Measurements from ENCODE around the gene C1orf74. TPM values are rescaled to one million over a fixed set of nuclear protein-coding genes. Genes with fewer than 3 reads are reported as not detected.

Gene C1orf74
- total RNA-seq: 2.9 and 4.1 TPM in 2 replicates

DNA sequence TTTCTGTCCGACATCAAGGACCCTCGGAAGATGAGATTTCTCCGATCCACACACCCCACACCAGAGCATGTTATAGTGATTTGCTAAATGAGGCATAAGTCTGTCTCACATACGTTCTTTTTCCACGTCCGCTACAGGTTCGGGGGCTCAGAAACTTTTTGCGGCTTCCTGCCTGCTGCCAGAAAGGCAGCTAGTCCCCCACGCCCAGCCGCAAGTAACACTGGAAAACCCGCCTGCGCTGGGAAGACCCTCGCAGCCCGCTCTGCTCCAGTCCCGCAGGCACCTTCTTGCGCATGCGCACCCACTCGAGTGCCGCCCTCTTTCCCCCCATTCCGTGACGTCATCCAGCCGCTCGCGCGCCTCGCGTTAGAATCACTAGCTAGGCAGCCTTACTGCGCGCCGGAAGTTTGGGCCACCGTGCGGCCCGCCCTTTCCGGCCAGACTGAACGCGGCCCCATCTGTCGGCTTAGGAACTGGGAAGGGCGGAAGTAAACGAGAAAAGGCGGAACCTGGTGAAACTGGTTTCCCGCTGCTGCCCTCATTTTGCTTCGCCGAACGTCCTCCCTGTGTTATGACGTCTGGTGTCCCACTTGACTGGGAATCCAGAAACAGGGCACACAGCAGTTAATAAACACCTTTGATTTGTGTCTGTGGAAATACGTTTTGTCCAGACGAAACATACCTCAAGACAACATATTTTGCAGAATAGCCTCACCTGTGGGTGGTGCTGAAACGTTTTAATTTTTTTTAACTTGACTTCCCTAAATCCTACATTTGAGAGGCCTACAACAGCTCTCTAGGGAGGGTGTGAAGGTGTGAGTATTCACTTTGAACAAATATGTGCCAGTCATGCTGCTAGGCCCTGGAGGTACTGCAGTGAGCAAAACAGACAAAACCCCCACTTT lies at the start of gene C1orf74:
Gene C1orf74 (minus strand): TSS at position 295 of the 905 bp plus-strand sequence. CDS start 925 bp downstream, outside the sequence.

GRCh38 chr1:209827384-209828262 lies 43.3 kb upstream of the C1orf74 start, which contains the start of gene UTP25:
Gene UTP25, plus strand, starts transcription at chr1:209827972. Its CDS starts 92 bp downstream, at chr1:209828064.

DNA sequence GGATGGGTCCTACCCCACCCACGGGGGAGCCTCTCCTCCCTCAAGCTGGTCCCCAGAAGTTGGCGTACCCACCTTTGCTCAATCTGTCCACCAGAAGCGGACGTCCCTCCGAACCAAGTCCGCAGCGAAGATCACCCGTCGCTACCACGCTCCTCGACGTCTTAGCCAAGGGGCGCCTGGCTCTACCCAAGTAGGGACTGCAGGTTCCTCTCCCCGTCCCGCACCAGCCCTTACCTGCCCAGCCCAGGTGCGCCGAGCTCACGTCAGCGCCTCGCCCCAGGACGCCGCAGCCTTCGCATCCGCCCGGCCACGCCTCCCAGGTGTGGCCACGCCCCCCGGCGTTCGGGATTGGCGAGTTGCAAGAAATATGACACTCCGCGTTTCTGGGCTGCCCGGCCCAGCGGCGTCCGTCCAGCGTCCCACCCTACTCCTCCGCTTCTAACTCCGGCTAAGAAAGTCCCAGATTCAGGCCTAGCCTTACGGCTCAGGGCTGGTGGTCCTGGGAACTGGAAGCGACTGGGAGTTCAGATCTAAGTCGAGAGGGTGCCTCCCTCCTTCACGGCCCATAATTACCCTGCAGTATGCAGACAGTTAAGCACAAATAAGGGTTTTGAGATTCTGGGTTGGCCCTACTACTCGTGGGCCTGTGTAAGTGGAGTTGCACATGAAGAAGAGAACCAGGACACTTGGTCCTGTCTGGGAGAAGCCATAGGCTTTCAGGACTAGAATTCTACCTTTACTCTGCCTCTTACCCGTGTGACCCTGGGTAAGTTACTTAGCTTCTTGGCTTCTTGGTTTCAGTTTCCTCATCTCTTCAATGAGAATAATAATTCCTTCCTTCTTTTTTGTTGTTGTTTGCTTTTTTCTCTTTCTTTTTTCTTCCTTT lies 21.8 kb upstream of the C1orf74 start, which contains the start of gene IRF6:
Gene IRF6 (minus strand): TSS at position 268 of the 886 bp plus-strand sequence. CDS start 4,729 bp downstream, outside the sequence.

DNA sequence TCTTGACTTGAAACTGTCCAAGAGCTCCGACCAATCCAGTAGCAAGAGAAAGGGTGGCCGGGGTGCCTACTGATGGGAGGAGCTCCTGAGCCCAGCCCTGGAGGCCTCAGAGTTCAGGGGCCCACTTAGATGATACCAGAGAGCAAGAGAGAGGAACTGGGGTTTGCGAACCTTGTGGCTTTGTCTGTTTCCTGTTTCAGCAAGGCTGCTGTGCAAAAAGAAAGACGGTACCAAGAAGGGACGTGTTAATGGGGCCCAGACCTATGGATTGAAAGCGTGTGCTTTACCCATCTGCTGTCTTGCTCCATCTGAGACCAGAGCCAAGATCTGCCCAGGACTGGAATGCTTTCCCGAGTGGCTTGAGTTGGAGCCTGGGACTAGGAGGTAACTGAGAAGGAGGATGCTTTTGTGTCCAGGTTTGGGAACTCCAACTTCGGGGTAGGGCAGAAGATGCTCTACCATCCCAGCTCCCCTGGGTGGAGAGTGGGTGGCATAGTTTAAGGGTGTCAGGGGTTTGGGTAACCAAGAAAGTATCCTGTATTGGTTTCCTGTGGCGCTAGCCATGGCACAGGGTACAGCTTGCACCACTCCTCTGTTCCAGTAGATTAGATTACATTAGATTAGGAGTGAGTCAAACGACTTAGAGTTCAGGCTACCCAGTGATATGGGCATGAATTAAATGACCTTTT lies 28.3 kb downstream of the C1orf74 start, which contains the start of gene TRAF3IP3:
Gene TRAF3IP3 (plus strand): TSS at position 128 of the 689 bp plus-strand sequence. CDS start 3,987 bp downstream, outside the sequence.

Other genes starting within 250 kb of the C1orf74 start
- gene CAMK1G, start 200.8 kb downstream of the C1orf74 start, total RNA-seq: not detected in 2 replicates
- gene LAMB3, start 132.1 kb downstream of the C1orf74 start, total RNA-seq: 3.6 and 3.8 TPM in 2 replicates
- 0.32 and 1.1 TPM in 2 replicates for gene G0S2, start 109.1 kb downstream of the C1orf74 start, total RNA-seq
- 0.32 and 0.61 TPM in 2 replicates for gene HSD11B1, start 79.7 kb downstream of the C1orf74 start, total RNA-seq
- gene TRAF3IP3, start 28.5 kb downstream of the C1orf74 start, total RNA-seq: under 0.01 TPM in 1 of 2 replicates, not detected in the other
- gene IRF6, start 21.6 kb upstream of the C1orf74 start, total RNA-seq: 36.4 and 72.9 TPM in 2 replicates
- gene UTP25, start 43.4 kb upstream of the C1orf74 start, total RNA-seq: 4.9 and 7.0 TPM in 2 replicates
- gene SYT14, start 153.7 kb upstream of the C1orf74 start, total RNA-seq: 1.6 and 2.6 TPM in 2 replicates